OCI-LY1 (cell line): ENCODE measurements around the gene ZMPSTE24.

Source experiments
- CTCF ChIP-seq: fragments of 200-600 bp; sonication (generic), shearing (Covaris generic); IDR thresholded peaks from 2 replicates; pipeline ENCODE4 v1.5.1; 2017; ENCODE audit warnings: mild to moderate bottlenecking, antibody characterized with exemption, low read length, moderate library complexity, mixed read lengths
- EZH2 ChIP-seq: fragments of 200-600 bp; sonication (generic), shearing (Covaris generic); IDR thresholded peaks from 2 replicates; pipeline ENCODE4 v1.8.0; 2017; ENCODE audit warnings: borderline replicate concordance, mixed run types, mild to moderate bottlenecking, antibody characterized with exemption, low read length, moderate library complexity, mixed read lengths

GRCh38 chr1:40311692-40312091, 53.7 kb downstream of the ZMPSTE24 start:
- TF ChIP-seq CTCF, result no peak
- no peak for TF ChIP-seq EZH2
